H1 (cell line): ENCODE results near the gene SLC10A6. TPM values are rescaled to one million over a fixed set of nuclear protein-coding genes. Genes with fewer than 3 reads are reported as not detected.

ENCODE experiments used
- CBX8 ChIP-seq: fragments of 300-800, 300-1000 bp; sonication (generic); IDR thresholded peaks from 2 replicates; pipeline ENCODE4 v1.7.1; 2016; ENCODE audit warnings: low read depth, low read length, borderline replicate concordance
- FOSL1 ChIP-seq: IDR thresholded peaks from 2 replicates; pipeline ENCODE4 v1.6.1; 2011; ENCODE audit warnings: mild to moderate bottlenecking, low read depth, low read length, moderate library complexity; ENCODE audit not compliant: insufficient read depth
- RNF2 ChIP-seq: fragments of 200-900, 300-1000 bp; sonication (generic); IDR thresholded peaks from 2 replicates; pipeline ENCODE4 v1.7.1; 2016; ENCODE audit warnings: borderline replicate concordance, low read depth, mild to moderate bottlenecking, antibody characterized with exemption, low read length; ENCODE audit not compliant: poor library complexity, severe bottlenecking; ENCODE audit errors: missing control alignments
- RXRA ChIP-seq: IDR thresholded peaks from 2 replicates; pipeline ENCODE4 v1.6.1; 2011; ENCODE audit warnings: low read depth, mild to moderate bottlenecking, low read length, moderate library complexity; ENCODE audit not compliant: insufficient read depth
- SIX5 ChIP-seq: IDR thresholded peaks from 2 replicates; pipeline ENCODE4 v1.6.1; 2011; ENCODE audit warnings: mild to moderate bottlenecking, low read depth, low read length
- SP2 ChIP-seq: IDR thresholded peaks from 2 replicates; pipeline ENCODE4 v1.6.1; 2012; ENCODE audit warnings: mild to moderate bottlenecking, low read length, inconsistent platforms
- SRF ChIP-seq: IDR thresholded peaks from 2 replicates; pipeline ENCODE4 v1.6.1; 2011; ENCODE audit warnings: mild to moderate bottlenecking, low read depth, low read length, moderate library complexity
- TAF7 ChIP-seq: optimal IDR thresholded peaks from 2 replicates; pipeline ENCODE3; 2011; ENCODE audit warnings: low read depth, mild to moderate bottlenecking, inconsistent platforms, low read length, moderate library complexity, borderline replicate concordance
- polyA plus RNA-seq, 7 experiments: library from polyadenylated mRNA; depleted of rRNA in 3 of 7; stranded (reverse) in 5 of 7; unstranded in 2 of 7; fragments of >200 nt in 5 of 7; fragments of 200-250 nt in 2 of 7; gene quantifications; 1 replicate in 5 of 7; 2 replicates in 1 of 7; 4 replicates in 1 of 7; pipeline versions ENCODE4 v1.2.1 to v1.2.3, GENCODE V29; 2011 to 2013; ENCODE audit warnings: missing spikeins in 2 of 7, mixed read lengths in 2 of 7
- total RNA-seq: library from RNA; stranded (reverse); fragmentation: NEBNext Ultra II Directional; extraction: Animal tissue kit (Norgen Biotek cat#: 25700); gene quantifications from 2 replicates; pipeline ENCODE4 v1.2.1, GENCODE V29; 2021

Gene SLC10A6
- total and polyA plus RNA-seq, 2 of the 8 experiments (the other 6 are each of a cell fraction or from before 2014, with no cell fraction given), result not detected

DNA sequence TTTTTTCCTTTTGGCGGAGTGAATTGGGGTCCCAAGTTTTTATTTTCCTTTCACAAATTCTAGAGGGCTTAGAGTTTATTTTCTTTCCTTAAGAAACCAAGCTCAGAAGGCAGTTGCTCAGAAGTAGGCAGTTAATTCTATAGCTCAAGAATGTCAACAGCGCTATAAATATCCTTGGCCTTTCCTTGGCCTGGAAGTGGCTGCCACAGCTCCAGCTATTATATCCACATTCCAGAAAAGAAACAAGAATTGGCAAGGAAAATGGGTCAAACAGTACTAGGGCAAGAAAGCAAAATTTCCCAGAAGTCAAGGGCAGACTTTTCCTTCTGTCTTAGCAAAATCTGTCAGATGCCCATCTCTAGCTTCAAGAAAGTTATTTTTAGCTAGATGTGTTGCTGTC, 31.0 kb downstream of the SLC10A6 start (continued):
- TF ChIP-seq RNF2 (no peak), FOSL1 (no peak), SIX5 (no peak), RXRA (no peak), TAF7 (no peak), SP2 (no peak), SRF (no peak), CBX8 (no peak)
- TF ChIP-seq, all 59 proteins: peak for 0
